H1 (cell line): ENCODE measurements around the gene YARS1. TPM values are rescaled to one million over a fixed set of nuclear protein-coding genes. Genes with fewer than 3 reads are reported as not detected.

Source experiments
- CREB1 ChIP-seq: IDR thresholded peaks from 2 replicates; pipeline ENCODE4 v1.6.1; 2012; ENCODE audit warnings: inconsistent platforms
- EGR1 ChIP-seq: IDR thresholded peaks from 2 replicates; pipeline ENCODE4 v1.6.1; 2011; ENCODE audit warnings: low read depth, low read length, borderline replicate concordance
- GABPA ChIP-seq: IDR thresholded peaks from 2 replicates; pipeline ENCODE4 v1.6.1; 2011; ENCODE audit warnings: mild to moderate bottlenecking, low read length, moderate library complexity, borderline replicate concordance; ENCODE audit not compliant: insufficient read depth
- POLR2A ChIP-seq, 2 experiments: IDR thresholded peaks; 1 replicate in 1 of 2; 2 replicates in 1 of 2; pipeline ENCODE4 v1.6.1; 2011; ENCODE audit warnings: low read depth in 2 of 2, low read length in 2 of 2, mild to moderate bottlenecking in 2 of 2; ENCODE audit errors: control extremely low read depth in 1 of 2
- RNF2 ChIP-seq: fragments of 200-900, 300-1000 bp; sonication (generic); IDR thresholded peaks from 2 replicates; pipeline ENCODE4 v1.7.1; 2016; ENCODE audit warnings: borderline replicate concordance, low read depth, mild to moderate bottlenecking, antibody characterized with exemption, low read length; ENCODE audit not compliant: poor library complexity, severe bottlenecking; ENCODE audit errors: missing control alignments
- TCF12 ChIP-seq: IDR thresholded peaks from 2 replicates; pipeline ENCODE4 v1.6.1; 2011; ENCODE audit warnings: low read depth, mild to moderate bottlenecking, low read length
- polyA plus RNA-seq, 7 experiments: library from polyadenylated mRNA; depleted of rRNA in 3 of 7; stranded (reverse) in 5 of 7; unstranded in 2 of 7; fragments of >200 nt in 5 of 7; fragments of 200-250 nt in 2 of 7; gene quantifications; 1 replicate in 5 of 7; 2 replicates in 1 of 7; 4 replicates in 1 of 7; pipeline versions ENCODE4 v1.2.1 to v1.2.3, GENCODE V29; 2011 to 2013; ENCODE audit warnings: missing spikeins in 2 of 7, mixed read lengths in 2 of 7
- total RNA-seq: library from RNA; stranded (reverse); fragmentation: NEBNext Ultra II Directional; extraction: Animal tissue kit (Norgen Biotek cat#: 25700); gene quantifications from 2 replicates; pipeline ENCODE4 v1.2.1, GENCODE V29; 2021
- TF ChIP-seq, protein P1 (sequence below): IDR thresholded peaks from 2 replicates; pipeline ENCODE4 v1.6.1; 2012; ENCODE audit warnings: low read length, inconsistent platforms

The YARS1 gene
- total and polyA plus RNA-seq, 2 of the 8 experiments (the other 6 are each of a cell fraction or from before 2014, with no cell fraction given) = 47.1 to 226 TPM

DNA sequence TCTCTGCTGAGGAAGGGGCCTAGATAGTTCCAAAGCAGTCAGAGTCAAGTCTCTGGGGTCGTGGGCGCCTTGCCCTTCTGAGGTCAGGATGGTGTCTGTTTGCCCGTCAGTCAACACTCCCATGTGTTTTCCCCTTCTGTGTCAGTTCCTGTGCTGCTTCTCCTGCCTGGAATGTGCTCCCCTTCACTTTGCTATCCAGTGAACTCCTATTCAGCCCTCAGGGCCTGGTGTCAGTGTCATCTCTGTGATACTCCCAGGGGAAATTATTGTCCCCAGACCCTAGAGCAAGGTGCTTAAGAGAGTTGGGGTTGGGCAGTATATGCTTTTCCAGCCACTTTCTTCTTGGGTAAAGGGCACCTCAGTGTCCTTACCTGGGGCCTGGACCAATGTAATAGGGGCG, 68.8 kb downstream of the YARS1 start (continued):
- TF ChIP-seq POLR2A (IDR thresholded peaks at IDR 0.05; ENCODE audit: control extremely low read depth in 1 of 2, low read depth in 2 of 2, low read length in 2 of 2) = no peak
- TF ChIP-seq EGR1 = no peak
- TF ChIP-seq, protein P1, sequence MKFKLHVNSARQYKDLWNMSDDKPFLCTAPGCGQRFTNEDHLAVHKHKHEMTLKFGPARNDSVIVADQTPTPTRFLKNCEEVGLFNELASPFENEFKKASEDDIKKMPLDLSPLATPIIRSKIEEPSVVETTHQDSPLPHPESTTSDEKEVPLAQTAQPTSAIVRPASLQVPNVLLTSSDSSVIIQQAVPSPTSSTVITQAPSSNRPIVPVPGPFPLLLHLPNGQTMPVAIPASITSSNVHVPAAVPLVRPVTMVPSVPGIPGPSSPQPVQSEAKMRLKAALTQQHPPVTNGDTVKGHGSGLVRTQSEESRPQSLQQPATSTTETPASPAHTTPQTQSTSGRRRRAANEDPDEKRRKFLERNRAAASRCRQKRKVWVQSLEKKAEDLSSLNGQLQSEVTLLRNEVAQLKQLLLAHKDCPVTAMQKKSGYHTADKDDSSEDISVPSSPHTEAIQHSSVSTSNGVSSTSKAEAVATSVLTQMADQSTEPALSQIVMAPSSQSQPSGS = no peak
- TF ChIP-seq CREB1 = no peak
- TF ChIP-seq GABPA = no peak
- TF ChIP-seq RNF2 = no peak
- TF ChIP-seq TCF12 = no peak
